Brain microvascular endothelial cell (primary cell): Measurements from ENCODE around the gene UAP1.

Experiments
- DNase-seq: peaks from one replicate; pipeline ENCODE4 v3.0.0-alpha.2; 2020
- H3K27ac ChIP-seq: fragments of 250-450 bp; sonication (Bioruptor Pico); 2 replicates; pipeline ENCODE4 v1.5.1; 2020; ENCODE audit warnings: mild to moderate bottlenecking, moderate library complexity
- H3K27me3 ChIP-seq: fragments of 250-450 bp; sonication (Bioruptor Pico); replicated peaks from 2 replicates; pipeline ENCODE4 v1.5.1; 2020; ENCODE audit warnings: mild to moderate bottlenecking
- H3K36me3 ChIP-seq: fragments of 250-450 bp; sonication (Bioruptor Pico); replicated peaks from 2 replicates; pipeline ENCODE4 v1.5.1; 2020; ENCODE audit warnings: mild to moderate bottlenecking
- H3K4me3 ChIP-seq: 2 replicates; pipeline ENCODE4 v1.5.1; 2011; ENCODE audit warnings: low read depth, mild to moderate bottlenecking, control low read depth, low read length, moderate library complexity
- CTCF ChIP-seq: IDR thresholded peaks from 2 replicates; pipeline ENCODE4 v1.5.1; 2011; ENCODE audit warnings: low read depth, mild to moderate bottlenecking, moderate library complexity, low read length, control low read depth, inconsistent platforms; ENCODE audit errors: missing control alignments
- in situ Hi-C: cut with HindIII; loops from 2 replicates; pipeline ENCODE4 v1.10.0; 2017; ENCODE audit warnings: low sequenced_read_pairs, low pct_ligation_motif_present

Gene UAP1

GRCh38 chr1:162561616-162562469 lies at the start of gene UAP1:
Gene UAP1, plus strand, starts transcription at chr1:162561722. Its CDS starts 4,347 bp downstream, at chr1:162566069.
- Histone ChIP-seq H3K4me3 (peak within 1 kb of the TSS; percentile 86), H3K27me3 (no peaks in the 10 kb centered on the region), H3K27ac (peak within 1 kb of the TSS; percentile 89), H3K36me3 (peaks cover 10% of the 10 kb centered on the region)
- in situ Hi-C loops, result no loop called here
- TF ChIP-seq CTCF, result no peak
- DNase-seq, result no peak

- peaks cover 17% of the 10 kb centered on the region for H3K36me3 ChIP-seq
Observed at GRCh38 chr1:162527314-162527713, 34.2 kb upstream of the UAP1 start.

GRCh38 chr1:162530307-162530987 lies 31.1 kb upstream of the UAP1 start:
- Histone ChIP-seq H3K27me3 (no peaks in the 10 kb centered on the region), H3K4me3 (no peak overlapping the region), H3K36me3 (peaks cover 2% of the 10 kb centered on the region), H3K27ac (no peak overlapping the region)
- no peak for DNase-seq
- in situ Hi-C loops, result no loop called here
- no peak for TF ChIP-seq CTCF

More at GRCh38 chr1:162527314-162527713, 34.2 kb upstream of the UAP1 start:
- DNase-seq, result no peak
- H3K4me3 ChIP-seq, result no peak overlapping the region
- no peaks in the 10 kb centered on the region for H3K27me3 ChIP-seq
- no peak for TF ChIP-seq CTCF
- in situ Hi-C loops, result no loop called here
- no peak overlapping the region for H3K27ac ChIP-seq

- no peaks in the 10 kb centered on the region for H3K27me3 ChIP-seq
- TF ChIP-seq CTCF, result no peak
- H3K36me3 ChIP-seq, result no peaks in the 10 kb centered on the region
- in situ Hi-C loops, result no loop called here
- DNase-seq, result no peak
- H3K4me3 ChIP-seq, result no peak overlapping the region
- no peak overlapping the region for H3K27ac ChIP-seq
Observed at GRCh38 chr1:162530988-162531319, 30.6 kb upstream of the UAP1 start.

GRCh38 chr1:162535501-162535900 lies 26.0 kb upstream of the UAP1 start:
- Histone ChIP-seq H3K36me3 (no peaks in the 10 kb centered on the region), H3K4me3 (no peak overlapping the region), H3K27ac (no peak overlapping the region), H3K27me3 (no peaks in the 10 kb centered on the region)
- DNase-seq, result no peak
- in situ Hi-C loops, result no loop called here
- no peak for TF ChIP-seq CTCF
